ENCODE results near the gene SPEM1.

GRCh38 chr17:7466318-7466638, 46.2 kb downstream of the SPEM1 start:
- no peak for TF ChIP-seq CTCF (IDR thresholded peaks at IDR 0.05; ENCODE audit: low read depth, low read length)
- TF ChIP-seq EZH2phosphoT487 (IDR thresholded peaks at IDR 0.05; ENCODE audit: low read depth), result no peak
